ENCODE results near the gene TEP1. TPM values are rescaled to one million over a fixed set of nuclear protein-coding genes. Genes with fewer than 3 reads are reported as not detected.
A peak's percentile ranks its signal among the peaks of the same experiment; 100 is the strongest.

Gene TEP1
- total and polyA plus RNA-seq, 2 donors (not counting 1 experiment from before 2014, with no cell fraction given) = 10.5 to 21.6 TPM

DNA sequence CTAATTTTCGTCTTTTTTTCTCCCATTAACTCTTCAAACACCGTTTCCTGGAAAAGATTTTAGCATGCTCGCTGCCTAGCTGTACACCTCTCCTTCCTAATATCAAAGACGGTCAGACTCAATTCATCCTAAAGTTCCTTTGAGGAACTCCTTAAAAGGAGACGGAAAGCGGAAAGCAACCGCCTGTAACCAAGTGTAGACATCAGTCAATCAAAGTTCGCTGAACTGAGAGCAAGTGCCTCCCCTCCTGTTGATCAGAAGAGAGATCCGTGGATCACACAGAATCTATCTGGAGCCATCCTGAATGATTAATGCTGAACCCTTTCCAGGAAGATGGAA is 412 bp upstream of the TEP1 start:
- Histone ChIP-seq H3K36me3 (ENCODE audit: control insufficient read depth, insufficient read depth, low read length) (no peaks in the 10 kb centered on the region), H3K9me3 (ENCODE audit: control insufficient read depth, insufficient read depth, low read depth, low read length) (no peaks in the 10 kb centered on the region), H2AFZ (ENCODE audit: low read length) (peak overlapping the region; percentile 81), H3K9ac (ENCODE audit: insufficient read depth, low read length) (peak overlapping the region; percentile 80), H3K27me3 (ENCODE audit: control insufficient read depth, insufficient read depth, low read length) (no peaks in the 10 kb centered on the region), H3K4me3 (replicated peaks in 1 of 4; ENCODE audit: control extremely low read depth in 1 of 4, insufficient read depth in 1 of 4, low read depth in 3 of 4, low read length in 4 of 4) (peak overlapping the region; percentile 52 to 92 (median 74)), H3K4me2 (ENCODE audit: extremely low read depth, insufficient read depth, low read length) (peak overlapping the region; percentile 87), H3K79me2 (ENCODE audit: control insufficient read depth, insufficient read depth, low read length) (peaks cover 8% of the 10 kb centered on the region), H4K20me1 (ENCODE audit: control insufficient read depth, extremely low read depth, insufficient read depth, low read length) (no peaks in the 10 kb centered on the region), H3K27ac (ENCODE audit: insufficient read depth, low read length) (peak overlapping the region; percentile 80), H3K4me1 (ENCODE audit: control insufficient read depth, extremely low read depth, insufficient read depth, low read length) (no peaks in the 10 kb centered on the region)
- DNase-seq (ENCODE audit: low read depth in 2 of 2) = peak in 1 of 2 donors; percentile 14
- TF ChIP-seq EZH2 (IDR thresholded peaks at IDR 0.05; ENCODE audit: low read length, missing control alignments) = no peak
- TF ChIP-seq, protein P1, sequence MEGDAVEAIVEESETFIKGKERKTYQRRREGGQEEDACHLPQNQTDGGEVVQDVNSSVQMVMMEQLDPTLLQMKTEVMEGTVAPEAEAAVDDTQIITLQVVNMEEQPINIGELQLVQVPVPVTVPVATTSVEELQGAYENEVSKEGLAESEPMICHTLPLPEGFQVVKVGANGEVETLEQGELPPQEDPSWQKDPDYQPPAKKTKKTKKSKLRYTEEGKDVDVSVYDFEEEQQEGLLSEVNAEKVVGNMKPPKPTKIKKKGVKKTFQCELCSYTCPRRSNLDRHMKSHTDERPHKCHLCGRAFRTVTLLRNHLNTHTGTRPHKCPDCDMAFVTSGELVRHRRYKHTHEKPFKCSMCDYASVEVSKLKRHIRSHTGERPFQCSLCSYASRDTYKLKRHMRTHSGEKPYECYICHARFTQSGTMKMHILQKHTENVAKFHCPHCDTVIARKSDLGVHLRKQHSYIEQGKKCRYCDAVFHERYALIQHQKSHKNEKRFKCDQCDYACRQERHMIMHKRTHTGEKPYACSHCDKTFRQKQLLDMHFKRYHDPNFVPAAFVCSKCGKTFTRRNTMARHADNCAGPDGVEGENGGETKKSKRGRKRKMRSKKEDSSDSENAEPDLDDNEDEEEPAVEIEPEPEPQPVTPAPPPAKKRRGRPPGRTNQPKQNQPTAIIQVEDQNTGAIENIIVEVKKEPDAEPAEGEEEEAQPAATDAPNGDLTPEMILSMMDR (conservative IDR thresholded peaks at IDR 0.05 in 1 of 2, IDR thresholded peaks at IDR 0.05 in 1 of 2; ENCODE audit: low read depth in 1 of 2, low read length in 2 of 2) = no peak

DNA sequence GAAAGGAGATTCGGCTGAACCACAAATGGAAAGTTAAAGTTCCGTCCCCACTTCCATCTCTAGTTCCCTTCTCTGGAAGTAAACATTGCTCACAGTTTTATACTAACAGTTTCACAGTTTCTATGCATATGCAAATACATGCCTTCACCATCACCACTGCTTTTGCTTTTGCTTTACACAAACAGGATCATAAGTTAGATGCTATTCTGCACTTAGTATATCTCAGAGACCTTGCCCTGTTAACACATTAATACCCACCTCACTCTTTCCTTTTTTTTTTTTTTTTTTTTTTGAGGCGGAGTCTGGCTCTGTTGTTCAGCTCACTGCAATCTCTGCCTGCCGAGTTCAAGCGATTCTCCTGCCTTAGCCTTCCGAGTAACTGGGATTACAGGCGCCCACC is 890 bp downstream of the TEP1 start:
- peaks cover 8% of the 10 kb centered on the region for H3K79me2 ChIP-seq (ENCODE audit: control insufficient read depth, insufficient read depth, low read length)
- no peaks in the 10 kb centered on the region for H4K20me1 ChIP-seq (ENCODE audit: control insufficient read depth, extremely low read depth, insufficient read depth, low read length)
- no peaks in the 10 kb centered on the region for H3K4me1 ChIP-seq (ENCODE audit: control insufficient read depth, extremely low read depth, insufficient read depth, low read length)
- peak overlapping the region; percentile 80 for H3K9ac ChIP-seq (ENCODE audit: insufficient read depth, low read length)
- DNase-seq (ENCODE audit: low read depth in 2 of 2) = peak in 1 of 2 donors; percentile 14
- H3K27me3 ChIP-seq (ENCODE audit: control insufficient read depth, insufficient read depth, low read length) = no peaks in the 10 kb centered on the region
- H2AFZ ChIP-seq (ENCODE audit: low read length) = peak overlapping the region; percentile 66
- H3K27ac ChIP-seq (ENCODE audit: insufficient read depth, low read length) = peak overlapping the region; percentile 80
- no peaks in the 10 kb centered on the region for H3K9me3 ChIP-seq (ENCODE audit: control insufficient read depth, insufficient read depth, low read depth, low read length)
- H3K4me3 ChIP-seq (replicated peaks in 1 of 4; ENCODE audit: control extremely low read depth in 1 of 4, insufficient read depth in 1 of 4, low read depth in 3 of 4, low read length in 4 of 4) = peak overlapping the region; percentile 52 to 92 (median 74)
- peaks cover 5% of the 10 kb centered on the region for H3K36me3 ChIP-seq (ENCODE audit: control insufficient read depth, insufficient read depth, low read length)
- peak overlapping the region; percentile 94 for H3K4me2 ChIP-seq (ENCODE audit: extremely low read depth, insufficient read depth, low read length)
- TF ChIP-seq, protein P1 (conservative IDR thresholded peaks at IDR 0.05 in 1 of 2, IDR thresholded peaks at IDR 0.05 in 1 of 2; ENCODE audit: low read depth in 1 of 2, low read length in 2 of 2) = no peak
- TF ChIP-seq EZH2 (IDR thresholded peaks at IDR 0.05; ENCODE audit: low read length, missing control alignments) = no peak

DNA sequence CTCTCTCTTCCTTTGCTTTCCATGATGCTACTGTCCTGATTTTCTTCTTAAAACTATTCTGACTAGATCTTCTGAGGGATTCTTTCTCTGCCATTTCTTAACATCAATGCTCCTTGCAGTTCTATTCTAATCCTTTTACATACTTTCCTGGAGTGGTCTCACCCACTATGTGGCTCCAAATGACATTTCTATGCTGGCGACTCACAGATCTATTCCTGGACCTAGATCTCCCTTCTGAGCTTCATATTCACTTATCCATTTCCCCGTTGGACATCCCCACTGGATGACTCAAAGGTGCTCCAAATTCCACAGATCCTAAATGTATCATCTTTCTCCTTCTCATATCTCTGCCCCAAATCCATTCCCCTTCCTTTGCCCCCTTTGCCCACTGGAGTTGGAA is 4.1 kb downstream of the TEP1 start:
- H3K9me3 ChIP-seq (ENCODE audit: control insufficient read depth, insufficient read depth, low read depth, low read length) = no peaks in the 10 kb centered on the region
- H3K79me2 ChIP-seq (ENCODE audit: control insufficient read depth, insufficient read depth, low read length) = peaks cover 8% of the 10 kb centered on the region
- no peak for TF ChIP-seq EZH2 (IDR thresholded peaks at IDR 0.05; ENCODE audit: low read length, missing control alignments)
- TF ChIP-seq, protein P1 (conservative IDR thresholded peaks at IDR 0.05 in 1 of 2, IDR thresholded peaks at IDR 0.05 in 1 of 2; ENCODE audit: low read depth in 1 of 2, low read length in 2 of 2) = no peak
- H3K9ac ChIP-seq (ENCODE audit: insufficient read depth, low read length) = no peak overlapping the region
- H3K4me3 ChIP-seq (replicated peaks in 1 of 4; ENCODE audit: control extremely low read depth in 1 of 4, insufficient read depth in 1 of 4, low read depth in 3 of 4, low read length in 4 of 4) = no peak overlapping the region
- H3K27me3 ChIP-seq (ENCODE audit: control insufficient read depth, insufficient read depth, low read length) = no peaks in the 10 kb centered on the region
- no peak overlapping the region for H3K27ac ChIP-seq (ENCODE audit: insufficient read depth, low read length)
- H3K4me1 ChIP-seq (ENCODE audit: control insufficient read depth, extremely low read depth, insufficient read depth, low read length) = no peaks in the 10 kb centered on the region
- peaks cover 15% of the 10 kb centered on the region for H3K36me3 ChIP-seq (ENCODE audit: control insufficient read depth, insufficient read depth, low read length)
- DNase-seq (ENCODE audit: low read depth in 2 of 2) = peak in 1 of 2 donors; percentile 48
- no peaks in the 10 kb centered on the region for H4K20me1 ChIP-seq (ENCODE audit: control insufficient read depth, extremely low read depth, insufficient read depth, low read length)
- H2AFZ ChIP-seq (ENCODE audit: low read length) = no peak overlapping the region
- H3K4me2 ChIP-seq (ENCODE audit: extremely low read depth, insufficient read depth, low read length) = no peak overlapping the region
